NAMALWA (cell line): ENCODE results near the gene DYNC1I1.

Experiments
- DNase-seq: peaks from one replicate; pipeline ENCODE4 v3.0.0-alpha.2; 2015; ENCODE audit warnings: low spot score

The DYNC1I1 gene

GRCh38 chr7:96085953-96086352 lies 313.6 kb downstream of the DYNC1I1 start:
- DNase-seq = no peak

DNA sequence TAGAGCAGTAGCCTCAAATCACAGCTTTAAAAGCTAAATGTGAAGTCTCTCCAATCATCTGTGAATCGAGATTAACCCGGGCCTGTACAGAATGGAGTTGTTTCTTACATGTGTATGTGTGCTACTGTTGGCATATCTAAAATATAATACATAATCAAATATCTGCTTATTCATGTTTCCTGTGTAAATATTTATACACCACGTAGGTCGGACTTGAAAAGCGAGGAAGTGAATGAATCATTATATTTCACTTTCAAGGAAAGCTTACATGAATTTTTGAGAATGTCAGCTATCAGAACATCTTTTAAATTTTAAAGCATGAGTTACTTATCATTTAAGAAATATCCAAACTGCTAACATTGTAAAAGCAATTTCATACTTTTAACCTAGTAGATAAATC lies 316.2 kb downstream of the DYNC1I1 start:
- no peak for DNase-seq

DNA sequence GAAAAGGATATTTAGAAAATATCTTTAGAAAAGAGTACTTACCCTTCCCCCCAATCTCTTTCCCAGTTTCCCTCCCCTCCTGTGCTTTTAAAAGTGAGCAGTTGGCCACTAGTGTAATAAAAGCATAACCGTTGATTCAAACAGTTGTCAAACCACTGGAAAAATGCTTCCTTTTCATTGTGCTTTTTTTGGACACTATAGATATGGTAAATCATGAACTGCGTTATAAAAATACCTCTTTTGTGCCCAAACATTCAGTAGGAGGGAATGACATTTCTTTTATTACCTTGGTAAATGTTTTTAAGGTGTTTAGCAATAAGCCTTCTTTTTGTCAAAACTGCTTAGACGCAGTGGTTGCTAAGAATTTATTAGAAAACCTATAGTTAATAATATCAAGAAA lies 317.2 kb downstream of the DYNC1I1 start:
- no peak for DNase-seq

DNA sequence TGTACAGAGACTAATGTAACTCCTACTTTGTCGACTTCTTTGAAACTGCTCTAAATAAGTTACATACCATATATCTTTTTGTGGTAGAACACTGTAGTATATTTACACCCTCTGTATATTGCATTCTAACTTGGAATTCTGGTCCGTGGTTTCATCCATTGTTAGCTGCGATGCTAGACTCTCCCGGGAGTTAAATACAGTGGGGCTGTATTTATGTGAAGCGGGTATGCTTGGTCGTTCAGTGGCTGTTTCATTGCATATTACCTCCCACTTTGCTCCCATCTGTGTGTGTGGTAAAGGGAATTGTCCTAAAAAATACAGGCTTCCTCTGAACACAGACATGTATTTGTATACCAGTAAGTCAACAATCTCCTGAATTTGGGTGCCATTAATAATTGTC lies 318.4 kb downstream of the DYNC1I1 start:
- DNase-seq = no peak

DNA sequence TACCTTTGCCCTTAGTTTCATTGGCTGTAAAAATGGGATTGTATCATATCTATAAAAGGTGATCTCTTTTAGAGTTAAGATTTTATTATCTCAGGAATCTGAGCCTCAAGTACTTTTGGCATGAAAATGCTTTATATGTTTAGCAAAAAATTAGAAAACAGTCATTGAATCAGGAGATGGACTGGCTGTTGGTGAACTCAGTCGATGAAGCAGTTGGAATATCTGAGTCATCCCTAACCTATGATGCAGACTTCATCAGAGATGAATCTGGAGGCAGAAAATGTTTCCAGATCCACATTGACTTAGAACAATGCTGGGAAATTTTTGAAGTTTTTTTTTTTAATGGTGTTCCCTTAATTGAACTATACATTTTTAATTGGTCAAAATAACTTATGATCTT lies 321.1 kb downstream of the DYNC1I1 start:
- no peak for DNase-seq

- DNase-seq = no peak
Measured at GRCh38 chr7:96097835-96098234, 325.5 kb downstream of the DYNC1I1 start.

DNA sequence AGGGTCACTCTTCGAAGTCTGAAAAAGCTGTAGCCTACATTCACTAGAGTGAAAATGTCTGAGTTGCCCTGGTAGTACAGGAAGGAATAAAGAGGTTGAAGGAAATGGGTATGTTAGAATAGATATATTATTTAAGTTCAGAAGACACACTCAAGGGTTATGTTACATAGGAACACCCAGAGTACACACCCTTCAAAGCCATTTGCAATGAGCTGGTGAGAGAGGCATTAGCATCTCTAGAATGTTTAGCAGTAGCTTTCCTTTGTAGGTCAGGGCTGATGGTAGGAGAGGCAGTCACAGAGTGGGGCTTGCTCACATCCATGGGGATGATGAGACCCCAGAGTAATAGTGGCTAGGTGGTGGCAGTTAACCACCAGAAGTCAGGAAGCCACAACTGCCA lies 328.4 kb downstream of the DYNC1I1 start:
- DNase-seq = no peak

GRCh38 chr7:96102096-96102811 lies 329.9 kb downstream of the DYNC1I1 start:
- DNase-seq = no peak

- DNase-seq = no peak
Measured at GRCh38 chr7:96104984-96105383, 332.6 kb downstream of the DYNC1I1 start.

DNA sequence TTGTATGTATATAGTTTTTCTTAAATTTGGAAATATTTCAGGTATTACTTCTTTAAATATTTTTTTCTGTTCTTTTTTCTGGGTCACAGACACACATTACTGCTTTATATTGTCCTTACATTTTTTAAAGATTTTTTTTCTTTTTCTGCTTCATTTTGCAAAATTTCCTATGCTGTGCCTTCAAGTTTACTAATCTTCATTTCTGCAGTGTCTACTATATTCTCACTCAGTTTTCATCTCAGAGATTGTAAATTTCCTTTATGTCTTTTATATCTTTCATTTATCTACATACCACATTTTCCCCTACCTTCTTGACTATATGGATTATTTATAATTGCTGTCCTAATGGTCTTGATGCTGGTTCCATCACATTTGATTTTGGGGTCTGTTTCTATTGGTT lies 339.1 kb downstream of the DYNC1I1 start:
- DNase-seq = no peak

- no peak for DNase-seq
Measured at GRCh38 chr7:96114190-96114589, 341.8 kb downstream of the DYNC1I1 start.

DNA sequence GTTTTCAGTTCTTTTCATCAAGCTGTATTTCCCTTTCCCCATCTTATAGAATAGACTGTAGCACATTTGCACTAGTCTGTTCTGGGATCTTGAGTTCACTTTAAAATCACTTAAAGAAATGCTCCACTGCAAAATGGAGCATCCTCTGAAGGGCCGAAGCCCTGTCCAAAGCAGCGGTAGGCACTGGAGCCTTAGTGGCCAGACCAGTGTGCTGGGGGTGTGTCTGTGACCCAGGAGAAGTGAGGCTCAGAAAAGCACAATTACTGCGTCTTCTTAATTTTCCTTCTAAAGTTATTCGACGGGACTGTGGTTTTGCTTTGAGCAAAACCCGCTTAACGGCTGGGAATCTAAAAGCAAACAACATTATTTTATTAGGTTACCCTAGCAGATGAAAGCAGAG lies 343.8 kb downstream of the DYNC1I1 start:
- no peak for DNase-seq

GRCh38 chr7:96118449-96119001 lies 346.2 kb downstream of the DYNC1I1 start:
- DNase-seq = no peak

DNA sequence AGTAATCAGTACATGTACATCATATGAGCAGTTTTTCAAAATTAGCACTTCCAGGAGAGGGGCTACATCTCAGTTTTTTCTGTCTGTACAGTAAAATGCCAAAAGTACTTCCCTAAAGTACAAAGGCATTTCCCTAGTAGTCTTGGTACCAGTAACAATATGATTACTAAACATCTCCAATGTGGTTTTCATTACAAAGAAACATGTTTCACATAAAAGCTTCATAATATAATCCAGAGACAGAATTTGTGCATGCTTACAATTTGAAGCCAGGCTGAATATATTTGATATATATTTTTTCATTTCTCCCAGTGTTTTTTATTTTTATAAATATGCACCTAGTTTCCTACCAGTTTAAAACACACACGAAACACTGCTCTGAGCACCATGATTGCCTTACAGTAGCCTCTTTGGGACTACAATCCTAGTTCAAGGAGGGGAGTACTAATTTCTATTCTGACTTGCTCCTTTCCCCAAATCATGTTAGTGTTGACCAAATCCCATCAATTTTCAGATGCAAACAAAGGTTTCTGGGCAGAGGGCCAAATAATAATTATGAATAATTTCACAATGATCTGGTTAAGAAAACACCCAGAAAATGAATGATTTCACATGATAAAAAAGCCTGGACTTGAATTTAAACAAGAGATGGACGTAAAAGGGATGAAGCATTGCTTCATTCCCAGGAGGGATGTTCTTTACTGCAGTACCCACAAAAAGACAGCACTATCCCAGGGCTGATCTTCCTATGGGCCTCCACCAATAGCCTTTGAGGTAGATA lies 348.3 kb downstream of the DYNC1I1 start:
- no peak for DNase-seq

DNA sequence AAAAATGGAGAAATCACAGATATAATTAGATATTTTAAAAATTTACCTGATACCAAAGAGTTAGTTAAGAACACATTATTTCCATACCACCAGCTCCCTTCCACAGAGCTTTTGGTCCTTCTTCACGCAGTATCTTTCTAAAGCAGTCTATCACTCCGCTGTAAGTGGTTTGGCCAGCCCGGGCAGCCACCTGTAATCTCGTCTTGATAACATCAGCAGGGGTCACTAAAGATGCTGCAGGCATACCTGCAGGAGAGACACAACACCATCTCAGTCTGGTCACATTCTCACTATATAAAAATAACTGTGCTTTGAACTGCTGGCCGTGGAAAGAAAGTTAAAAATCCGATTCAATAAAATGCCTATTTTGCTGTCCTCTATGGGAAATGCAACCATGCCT lies 349.4 kb downstream of the DYNC1I1 start:
- DNase-seq = no peak

DNA sequence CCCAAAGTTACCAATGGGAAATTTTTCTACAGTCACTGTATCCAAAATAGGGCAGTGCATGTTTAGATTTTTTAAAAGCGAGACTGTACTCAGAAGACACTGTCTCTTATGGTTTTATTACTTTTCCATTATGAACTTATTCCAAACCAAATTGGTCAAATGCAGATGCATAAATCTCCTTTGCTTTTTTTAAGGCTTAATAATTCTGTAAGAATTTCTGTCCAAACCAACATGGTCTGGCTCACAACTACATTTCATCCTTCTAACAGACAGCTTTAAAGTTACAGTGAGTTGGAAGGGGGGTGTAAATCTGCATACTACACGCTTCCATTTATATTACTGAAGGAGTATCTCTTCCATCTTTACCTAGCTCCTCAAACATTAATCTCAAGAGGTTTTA lies 350.4 kb downstream of the DYNC1I1 start:
- no peak for DNase-seq

DNA sequence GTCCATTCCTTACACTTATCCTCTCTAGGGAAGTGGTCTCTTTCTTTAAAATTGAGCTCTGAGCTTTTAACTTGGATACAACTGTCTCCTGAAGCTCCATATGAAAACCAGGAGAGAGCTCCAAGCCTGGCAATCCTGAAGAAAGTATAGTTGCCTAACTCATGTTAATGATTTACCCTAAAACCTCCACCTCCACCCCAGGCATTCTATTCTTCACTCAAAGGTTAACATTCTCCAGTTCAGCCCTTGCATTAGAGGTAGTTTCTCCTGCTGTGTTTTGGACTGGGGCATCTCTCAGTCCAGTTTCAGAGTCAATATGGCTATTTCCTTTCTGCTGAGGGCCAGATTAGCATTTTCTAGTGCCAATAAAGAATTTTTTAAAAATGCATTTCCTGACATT lies 354.0 kb downstream of the DYNC1I1 start:
- no peak for DNase-seq

- DNase-seq = no peak
Measured at GRCh38 chr7:96127746-96128145, 355.4 kb downstream of the DYNC1I1 start.

- no peak for DNase-seq
Measured at GRCh38 chr7:96131525-96131924, 359.2 kb downstream of the DYNC1I1 start.

- no peak for DNase-seq
Measured at GRCh38 chr7:96135241-96135640, 362.9 kb downstream of the DYNC1I1 start.

- no peak for DNase-seq
Measured at GRCh38 chr7:96136600-96137239, 364.4 kb downstream of the DYNC1I1 start.

GRCh38 chr7:96143495-96144259 lies 371.3 kb downstream of the DYNC1I1 start:
- DNase-seq = no peak
